GM18499 (cell line): ENCODE results near the gene AMBN.
A peak's percentile ranks its signal among the peaks of the same experiment; 100 is the strongest.

ENCODE experiments used
- ATAC-seq: cut with Tn5 transposase; IDR thresholded peaks from one replicate; pipeline ENCODE4 v1.9.1; 2021; ENCODE audit warnings: moderate number of reproducible peaks; ENCODE audit not compliant: insufficient read depth, unreplicated experiment

AMBN gene, protein sequence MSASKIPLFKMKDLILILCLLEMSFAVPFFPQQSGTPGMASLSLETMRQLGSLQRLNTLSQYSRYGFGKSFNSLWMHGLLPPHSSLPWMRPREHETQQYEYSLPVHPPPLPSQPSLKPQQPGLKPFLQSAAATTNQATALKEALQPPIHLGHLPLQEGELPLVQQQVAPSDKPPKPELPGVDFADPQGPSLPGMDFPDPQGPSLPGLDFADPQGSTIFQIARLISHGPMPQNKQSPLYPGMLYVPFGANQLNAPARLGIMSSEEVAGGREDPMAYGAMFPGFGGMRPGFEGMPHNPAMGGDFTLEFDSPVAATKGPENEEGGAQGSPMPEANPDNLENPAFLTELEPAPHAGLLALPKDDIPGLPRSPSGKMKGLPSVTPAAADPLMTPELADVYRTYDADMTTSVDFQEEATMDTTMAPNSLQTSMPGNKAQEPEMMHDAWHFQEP

DNA sequence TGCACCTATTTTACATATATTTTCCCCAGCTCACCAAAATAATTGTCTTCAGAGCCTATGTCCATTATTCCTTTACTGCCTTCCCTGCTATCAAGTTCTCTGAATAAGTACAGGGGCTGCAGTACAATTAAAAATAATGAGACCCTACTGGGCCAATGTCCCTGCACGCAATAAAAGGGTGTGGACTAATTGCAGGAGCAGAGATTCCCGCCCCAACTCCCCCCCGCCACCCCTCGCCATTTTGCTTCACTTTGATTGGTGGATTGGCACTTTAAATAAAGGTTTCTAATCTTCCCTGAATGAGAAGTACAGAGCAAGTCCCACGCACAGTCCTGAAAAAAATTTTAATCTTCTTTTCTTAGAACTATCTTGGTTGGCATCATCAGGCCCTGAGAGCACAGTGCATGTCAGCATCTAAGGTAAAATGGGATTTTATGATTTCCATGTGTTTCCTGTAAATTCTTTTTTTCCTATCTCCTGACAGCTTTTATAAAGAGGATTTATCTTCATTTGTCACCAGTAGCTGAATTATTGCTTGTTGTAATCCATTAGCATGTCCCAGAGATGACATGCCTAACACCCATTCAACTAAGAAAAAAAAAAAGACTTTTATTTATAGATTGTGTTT, at the start of gene AMBN:
AMBN (plus strand) TSS at position 302 of the 628 bp plus-strand sequence; CDS start at position 405, 103 bp downstream.
- ATAC-seq: no peak

- no peak for ATAC-seq
Measured at GRCh38 chr4:70544279-70544868, 47.7 kb upstream of the AMBN start.

DNA sequence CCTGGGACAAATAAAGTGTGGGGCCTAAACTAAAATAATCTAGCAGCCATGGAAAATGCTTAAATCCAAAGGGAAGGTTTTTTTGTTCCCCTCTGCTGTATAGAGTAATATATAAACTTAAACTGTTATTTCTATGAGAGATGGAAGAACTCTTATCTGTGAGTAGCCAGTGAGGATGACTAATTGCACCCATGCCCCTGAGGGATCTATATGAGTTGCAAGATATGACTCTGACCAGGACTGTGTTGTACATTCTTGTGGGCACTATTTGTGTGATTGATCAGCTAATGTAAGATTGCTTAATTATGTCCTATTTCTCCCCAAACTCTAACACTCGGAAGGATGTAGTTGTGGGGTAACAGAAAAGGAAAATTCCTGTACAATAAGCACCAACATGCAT, 35.2 kb upstream of the AMBN start:
- ATAC-seq: no peak

DNA sequence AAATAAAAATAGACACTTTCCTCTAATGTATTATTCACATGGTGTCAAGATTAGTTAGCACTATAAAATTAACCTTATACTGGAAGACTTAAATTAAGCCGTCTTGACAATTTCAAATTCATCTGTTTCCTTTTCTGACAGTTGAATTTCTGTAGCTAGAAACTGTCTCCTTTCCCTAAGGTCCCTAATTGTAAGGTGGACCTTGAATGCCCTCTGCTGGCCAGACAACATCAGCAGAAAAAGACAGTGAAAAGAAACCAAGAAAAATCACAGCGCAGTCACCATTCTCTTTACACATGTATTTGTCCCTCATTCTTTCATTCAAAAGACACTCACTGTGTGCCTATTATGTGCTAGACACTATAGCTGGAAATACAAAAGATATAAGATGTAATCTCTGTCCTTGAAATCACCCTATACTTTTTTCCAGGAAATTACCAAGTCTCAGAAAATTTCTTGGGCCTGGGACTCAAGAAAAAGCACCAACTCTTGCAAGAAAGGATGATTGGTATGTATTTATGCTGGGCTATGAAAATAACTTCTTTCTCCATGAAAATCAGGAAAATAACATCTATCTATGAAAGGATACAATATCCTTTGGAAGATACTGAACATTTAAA, 32.7 kb upstream of the AMBN start:
- ATAC-seq: no peak

DNA sequence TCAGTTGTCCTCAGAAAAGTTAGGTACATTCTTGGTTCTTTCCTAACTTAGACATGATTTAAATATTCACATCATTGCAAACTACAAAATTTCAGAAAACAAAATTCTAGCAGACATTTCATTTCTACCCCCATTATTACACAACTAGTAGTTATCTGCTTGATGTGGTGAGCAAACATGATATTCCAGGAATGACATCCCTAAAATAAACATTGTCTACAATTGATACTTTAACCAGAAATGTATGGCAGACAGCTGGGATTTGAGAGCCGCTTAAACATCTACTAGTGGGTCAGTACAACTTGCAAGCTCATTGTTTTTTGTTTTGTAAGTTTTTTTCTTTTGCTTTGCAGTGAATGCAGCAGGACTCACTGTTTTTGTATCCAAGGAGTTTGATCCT, 32.1 kb upstream of the AMBN start:
- no peak for ATAC-seq

DNA sequence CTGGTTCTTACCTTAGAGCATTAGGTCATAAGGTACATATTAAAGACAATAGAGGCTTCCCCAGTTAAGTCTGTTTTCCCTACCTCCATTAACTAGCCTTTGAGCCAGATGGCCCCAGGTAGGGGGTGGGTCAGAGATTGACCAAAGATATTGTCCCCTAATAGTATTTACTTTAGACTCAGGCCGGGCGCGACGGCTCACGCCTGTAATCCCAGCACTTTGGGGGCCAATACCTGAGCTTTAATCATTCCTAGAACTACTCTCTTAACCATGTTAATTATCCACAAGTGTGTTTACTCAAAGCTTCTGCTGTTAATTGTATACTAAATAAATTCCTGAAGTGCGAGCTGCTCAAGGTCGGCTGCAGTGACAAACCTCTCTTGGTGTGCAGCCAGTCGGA, 28.0 kb upstream of the AMBN start:
- ATAC-seq: no peak

GRCh38 chr4:70570796-70571195, 21.3 kb upstream of the AMBN start:
- ATAC-seq: no peak

DNA sequence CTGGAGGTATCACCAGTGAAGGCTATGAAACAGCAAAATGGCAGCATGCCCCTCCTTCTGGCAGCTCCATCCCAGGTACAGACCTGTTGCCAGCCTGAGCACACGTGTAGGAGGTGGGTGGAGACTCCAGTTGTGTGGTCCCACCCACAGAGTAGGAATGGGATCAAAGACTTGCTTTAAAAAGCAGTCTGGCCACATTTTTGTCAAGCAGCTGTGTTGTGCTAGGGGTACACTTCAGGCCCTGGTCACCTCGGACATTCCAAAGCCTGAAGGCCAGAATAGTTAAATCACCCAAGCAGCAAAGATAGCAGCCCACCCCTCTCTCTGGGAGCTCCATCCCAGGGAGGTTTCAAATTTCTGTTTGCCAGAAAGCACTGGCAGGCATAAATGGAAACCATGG, 20.3 kb upstream of the AMBN start:
- ATAC-seq: no peak

DNA sequence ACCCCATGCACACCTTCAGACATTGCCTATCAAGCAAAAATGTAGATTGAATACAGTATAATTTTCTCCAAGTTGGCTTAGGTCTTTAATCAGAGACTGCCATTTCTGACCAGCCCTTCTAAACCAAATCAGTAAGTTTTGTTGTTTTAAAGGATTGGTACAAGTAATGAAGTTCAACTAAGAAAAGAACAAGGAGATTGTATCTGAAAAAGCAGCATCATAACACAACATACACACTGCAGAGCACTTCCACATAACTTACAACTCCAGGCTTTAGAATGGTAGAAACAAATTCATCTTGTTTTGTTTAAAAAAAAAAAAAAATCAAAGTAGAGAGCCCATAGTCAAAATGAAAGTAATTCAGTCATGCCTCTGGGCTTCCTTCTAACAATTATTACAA, 16.1 kb upstream of the AMBN start:
- ATAC-seq: no peak

- no peak for ATAC-seq
Measured at GRCh38 chr4:70577220-70577927, 14.7 kb upstream of the AMBN start.

DNA sequence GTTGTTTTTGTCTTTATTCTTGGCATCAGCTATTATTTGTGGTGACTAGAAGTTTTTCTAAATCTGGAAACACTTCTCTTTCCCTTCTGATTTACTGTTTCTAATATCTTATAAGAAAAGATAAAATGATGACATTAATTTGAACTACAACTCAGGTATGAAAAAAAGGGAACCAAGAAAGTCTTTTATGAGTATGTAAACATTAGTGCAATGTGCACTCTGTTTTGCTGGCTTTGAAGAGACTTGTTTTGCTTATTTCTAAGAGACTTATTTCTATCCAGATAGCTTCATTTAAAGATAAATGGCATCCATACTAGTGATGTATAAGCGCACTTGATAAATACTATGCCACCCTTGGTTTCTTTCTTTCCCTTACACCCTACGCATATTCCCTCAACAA, 10.1 kb upstream of the AMBN start:
- ATAC-seq: no peak

DNA sequence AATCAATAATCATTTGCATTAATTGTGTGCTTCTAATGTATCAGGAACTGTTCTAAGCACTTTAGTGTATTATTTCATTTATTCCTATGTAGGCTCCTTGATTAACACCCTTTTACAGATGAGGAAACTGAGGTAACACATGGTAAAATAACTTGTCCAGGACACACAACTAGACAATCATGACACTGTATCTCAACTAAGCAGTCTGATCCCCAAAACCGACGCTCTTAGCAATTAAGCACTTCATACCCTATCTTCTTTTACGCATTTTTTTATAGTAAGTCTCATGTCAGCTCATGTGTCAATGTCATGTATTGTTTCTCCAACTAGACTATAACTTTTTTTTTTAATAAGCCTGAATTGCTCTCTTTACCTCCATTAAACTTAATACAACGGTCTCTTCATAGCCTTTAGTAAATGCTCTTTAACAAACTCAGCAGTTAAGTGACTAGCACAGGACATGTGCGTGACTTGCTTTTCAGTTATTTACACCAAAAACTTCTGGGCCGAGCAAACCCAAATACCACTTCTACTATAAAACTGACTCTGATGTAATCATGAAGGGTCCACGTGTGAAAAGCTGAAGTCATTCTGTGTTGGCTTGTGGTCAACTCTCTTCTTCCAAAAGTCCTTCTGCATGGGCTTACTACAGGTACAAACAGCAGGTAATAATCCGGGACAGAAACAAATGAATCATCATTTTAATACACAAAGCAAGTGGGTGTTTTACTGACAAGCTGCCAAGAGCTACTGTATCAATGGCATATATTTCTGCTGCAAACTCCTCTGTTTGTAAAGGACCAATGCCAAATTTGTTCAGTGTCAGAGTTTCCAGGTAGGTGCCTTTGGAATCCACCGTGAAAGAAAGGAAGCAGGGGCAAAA, 7.9 kb upstream of the AMBN start:
- ATAC-seq: no peak

DNA sequence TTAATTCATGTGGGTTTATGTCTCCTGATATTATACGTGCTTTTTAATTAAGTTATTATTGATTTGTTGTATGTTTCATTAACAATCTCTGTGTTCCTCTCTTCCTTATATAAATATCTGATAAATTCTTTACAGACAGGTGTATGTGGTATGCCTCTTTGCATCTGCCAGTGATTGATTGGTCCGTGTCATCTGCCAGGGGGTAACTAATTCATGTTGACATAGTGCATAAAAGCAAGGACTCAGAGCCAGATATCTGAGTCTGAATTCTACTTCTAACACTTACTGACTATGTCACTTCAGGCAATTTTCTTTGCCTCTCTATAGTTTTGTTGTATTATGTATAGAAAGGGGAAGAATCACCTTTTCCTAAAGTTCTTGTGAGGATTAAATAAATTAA, 5.2 kb upstream of the AMBN start:
- no peak for ATAC-seq

DNA sequence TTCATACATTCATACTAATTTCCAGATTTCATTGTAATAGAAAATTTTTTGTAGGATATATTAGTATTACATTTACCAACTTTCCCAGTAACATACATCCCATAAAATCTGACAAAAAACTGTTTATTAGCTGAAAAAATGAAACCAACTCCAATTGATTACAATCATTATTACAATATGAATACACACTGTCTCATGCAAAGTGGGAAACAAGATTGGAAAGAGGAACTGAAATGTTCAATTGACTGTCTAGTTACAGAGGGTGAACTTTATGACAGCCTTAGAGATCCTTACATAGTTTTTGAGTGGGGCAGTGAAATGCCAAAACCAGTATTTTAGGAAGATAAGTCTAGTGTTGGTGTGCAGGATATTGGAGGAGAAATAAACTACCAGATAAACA, 2.3 kb upstream of the AMBN start:
- ATAC-seq: peak; percentile 96

DNA sequence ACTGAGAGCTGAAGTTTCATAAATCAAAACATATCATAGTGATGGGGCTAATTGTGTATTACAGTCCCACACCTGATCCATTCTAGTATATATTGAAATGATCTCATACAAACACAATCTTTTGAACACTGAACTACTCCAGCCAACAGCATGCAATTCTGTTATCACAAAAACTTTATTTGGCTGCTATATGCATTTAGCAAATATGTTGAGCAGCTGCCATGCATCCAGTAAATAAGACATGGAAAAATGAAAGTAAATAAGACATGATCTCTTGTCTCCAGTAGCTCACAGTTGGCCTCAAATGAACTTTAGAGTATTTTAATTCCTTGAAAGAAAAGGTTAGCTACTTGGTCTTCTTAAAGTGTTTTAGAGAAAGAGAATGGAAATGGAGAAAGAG, 2.1 kb downstream of the AMBN start:
- no peak for ATAC-seq

GRCh38 chr4:70600305-70600704, 8.2 kb downstream of the AMBN start:
- no peak for ATAC-seq

DNA sequence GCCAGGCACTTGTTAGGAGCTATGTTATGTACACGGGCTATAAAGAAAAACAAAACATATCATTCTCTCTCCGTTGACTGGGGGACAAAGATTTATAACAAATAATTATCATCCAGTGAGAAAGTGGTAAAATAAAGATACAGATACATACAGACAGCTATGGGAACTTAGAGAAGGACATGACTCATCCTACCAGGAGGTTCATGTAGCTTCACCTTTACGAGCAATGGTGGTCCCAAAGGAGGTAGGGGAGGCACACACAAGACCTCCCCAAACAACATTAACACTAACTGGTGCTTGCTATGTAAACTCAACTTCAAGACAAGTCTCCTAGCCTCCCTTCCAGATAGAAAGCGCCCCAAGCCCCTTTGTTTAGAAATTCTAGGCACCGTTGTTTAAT, 8.9 kb downstream of the AMBN start:
- no peak for ATAC-seq

GRCh38 chr4:70601422-70602039, 9.5 kb downstream of the AMBN start:
- ATAC-seq: peak; percentile 98

DNA sequence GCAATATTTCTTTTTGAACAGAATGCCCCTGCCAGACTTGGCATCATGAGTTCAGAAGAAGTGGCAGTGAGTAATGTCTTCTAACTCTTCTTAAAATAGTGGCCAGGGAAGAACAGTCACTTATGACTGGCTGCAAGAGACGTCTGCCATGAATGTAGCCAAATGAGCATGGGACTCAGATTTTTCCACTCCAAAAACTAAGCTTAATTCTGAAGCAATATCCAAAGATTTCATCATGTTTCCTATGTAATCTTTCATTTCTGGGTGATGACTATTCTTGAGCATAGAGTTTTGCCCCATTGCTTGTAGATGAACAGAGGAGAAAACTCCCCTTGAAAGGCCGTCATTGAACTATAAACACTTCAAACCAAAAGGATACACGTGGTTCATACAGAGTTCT, 11.8 kb downstream of the AMBN start:
- no peak for ATAC-seq
